ENCODE measurements around the gene ATP8A2.

The ATP8A2 gene

DNA sequence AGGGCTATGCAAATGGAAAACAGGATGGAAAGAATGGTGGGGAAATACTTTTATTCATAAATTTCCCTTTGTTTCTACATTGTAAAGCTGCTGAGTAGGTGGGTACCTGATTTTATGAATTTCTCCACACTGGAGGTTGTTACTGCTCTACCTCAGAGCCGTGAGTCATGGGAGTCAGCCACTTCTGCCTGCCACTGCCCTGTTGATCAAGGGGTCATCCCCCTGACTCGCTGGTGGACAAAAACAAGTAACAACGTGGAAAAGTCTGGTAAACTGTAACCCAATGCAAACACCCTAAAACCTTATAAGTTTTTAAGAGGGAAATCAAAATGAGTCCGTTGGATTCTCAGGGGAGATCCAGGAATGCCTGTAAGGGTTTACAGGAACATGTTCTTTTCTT lies 329.5 kb downstream of the ATP8A2 start:
- CTCF ChIA-PET, result no interaction called here
- TF ChIP-seq, protein P1, sequence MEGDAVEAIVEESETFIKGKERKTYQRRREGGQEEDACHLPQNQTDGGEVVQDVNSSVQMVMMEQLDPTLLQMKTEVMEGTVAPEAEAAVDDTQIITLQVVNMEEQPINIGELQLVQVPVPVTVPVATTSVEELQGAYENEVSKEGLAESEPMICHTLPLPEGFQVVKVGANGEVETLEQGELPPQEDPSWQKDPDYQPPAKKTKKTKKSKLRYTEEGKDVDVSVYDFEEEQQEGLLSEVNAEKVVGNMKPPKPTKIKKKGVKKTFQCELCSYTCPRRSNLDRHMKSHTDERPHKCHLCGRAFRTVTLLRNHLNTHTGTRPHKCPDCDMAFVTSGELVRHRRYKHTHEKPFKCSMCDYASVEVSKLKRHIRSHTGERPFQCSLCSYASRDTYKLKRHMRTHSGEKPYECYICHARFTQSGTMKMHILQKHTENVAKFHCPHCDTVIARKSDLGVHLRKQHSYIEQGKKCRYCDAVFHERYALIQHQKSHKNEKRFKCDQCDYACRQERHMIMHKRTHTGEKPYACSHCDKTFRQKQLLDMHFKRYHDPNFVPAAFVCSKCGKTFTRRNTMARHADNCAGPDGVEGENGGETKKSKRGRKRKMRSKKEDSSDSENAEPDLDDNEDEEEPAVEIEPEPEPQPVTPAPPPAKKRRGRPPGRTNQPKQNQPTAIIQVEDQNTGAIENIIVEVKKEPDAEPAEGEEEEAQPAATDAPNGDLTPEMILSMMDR (IDR thresholded peaks at IDR 0.05; ENCODE audit: control extremely low read depth, extremely low read depth, low read depth, missing control alignments), result no peak
- POLR2A ChIA-PET, result no interaction called here
- no peak for DNase-seq (ENCODE audit: extremely low spot score)

DNA sequence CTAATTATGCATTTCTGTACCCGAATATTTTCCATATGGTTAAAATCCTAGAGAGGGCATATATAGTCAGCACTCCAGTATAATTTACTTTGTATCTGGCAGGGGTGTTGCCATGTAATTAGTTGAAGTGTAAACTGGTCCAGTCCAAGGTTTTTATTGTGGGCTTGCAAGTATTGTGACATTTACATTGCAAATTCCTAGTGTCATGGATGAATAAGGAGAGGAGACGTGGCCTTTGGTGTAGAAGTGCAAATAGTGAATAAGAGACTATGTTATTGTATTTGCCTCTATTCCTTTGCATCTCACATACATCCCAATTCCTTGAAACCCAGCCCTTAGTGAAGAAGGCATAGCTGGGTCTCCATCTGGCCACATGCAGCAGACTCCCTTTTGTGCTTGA lies 330.6 kb downstream of the ATP8A2 start:
- ChIA-PET POLR2A (no interaction called here), CTCF (no interaction called here)
- TF ChIP-seq, protein P1 (IDR thresholded peaks at IDR 0.05; ENCODE audit: control extremely low read depth, extremely low read depth, low read depth, missing control alignments), result no peak
- DNase-seq (ENCODE audit: extremely low spot score), result no peak

DNA sequence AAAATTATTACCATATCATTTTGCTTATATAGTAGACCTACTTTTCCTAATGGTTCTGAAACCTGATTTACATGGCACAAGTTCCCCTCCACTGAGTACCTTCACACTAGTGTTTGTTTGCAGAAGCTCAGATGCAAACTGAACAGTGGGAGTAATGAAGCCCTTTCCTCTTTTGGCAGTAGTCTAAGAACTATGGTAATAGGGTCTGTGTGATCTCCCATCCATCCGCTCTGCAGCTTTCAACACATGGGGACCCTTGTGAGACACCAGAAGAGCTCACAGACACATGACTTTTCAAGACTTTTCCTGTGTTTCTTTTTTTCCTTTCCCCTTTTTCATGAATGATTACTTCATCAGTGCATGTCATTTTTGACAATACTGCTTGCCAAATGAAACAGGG lies 336.0 kb downstream of the ATP8A2 start:
- ChIA-PET POLR2A (no interaction called here), CTCF (no interaction called here)
- TF ChIP-seq, protein P1 (IDR thresholded peaks at IDR 0.05; ENCODE audit: control extremely low read depth, extremely low read depth, low read depth, missing control alignments), result no peak
- no peak for DNase-seq (ENCODE audit: extremely low spot score)

DNA sequence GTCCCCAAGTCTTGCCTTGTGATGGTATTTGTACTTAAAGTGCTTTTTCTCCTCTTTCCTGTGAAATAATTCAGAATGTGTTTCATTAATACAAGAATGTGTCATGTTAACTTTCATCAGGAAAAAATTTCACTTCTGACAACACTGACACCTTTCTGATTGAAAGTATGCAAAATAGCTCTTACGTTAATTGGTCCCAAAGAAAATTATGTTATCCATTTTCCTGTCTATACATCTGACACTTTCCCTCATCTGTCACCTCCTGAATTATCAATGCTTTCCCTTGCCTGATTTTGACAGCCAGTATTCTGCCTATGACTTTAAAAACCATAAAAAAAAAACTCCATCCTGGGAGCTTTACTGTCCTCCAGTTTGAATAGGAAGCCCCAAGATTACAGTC lies 336.5 kb downstream of the ATP8A2 start:
- POLR2A ChIA-PET, result no interaction called here

DNA sequence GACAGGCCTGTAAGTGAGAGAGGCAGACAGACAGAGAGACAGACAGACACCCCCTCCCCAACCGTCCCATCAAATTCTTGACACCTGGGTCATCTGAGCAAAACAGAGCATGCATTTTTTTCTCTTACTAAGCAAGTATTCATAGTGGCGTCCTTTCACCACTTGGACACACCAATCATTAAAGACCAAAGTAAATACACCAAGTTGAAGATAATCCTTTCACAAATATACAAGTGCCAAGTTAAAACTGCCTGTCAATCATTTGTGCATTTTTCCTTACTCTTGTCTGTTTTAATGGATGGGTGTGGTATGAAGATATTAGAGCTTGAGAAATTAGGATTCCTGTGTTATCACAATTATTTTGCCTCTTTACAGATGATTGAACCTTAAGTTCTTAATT lies 337.3 kb downstream of the ATP8A2 start:
- CTCF ChIA-PET, result no interaction called here
- POLR2A ChIA-PET, result no interaction called here
- TF ChIP-seq, protein P1 (IDR thresholded peaks at IDR 0.05; ENCODE audit: control extremely low read depth, extremely low read depth, low read depth, missing control alignments), result no peak
- no peak for DNase-seq (ENCODE audit: extremely low spot score)

More for the DNA sequence above, 336.5 kb downstream of the ATP8A2 start:
- DNase-seq (ENCODE audit: extremely low spot score), result no peak
- CTCF ChIA-PET, result no interaction called here
- TF ChIP-seq, protein P1 (IDR thresholded peaks at IDR 0.05; ENCODE audit: control extremely low read depth, extremely low read depth, low read depth, missing control alignments), result no peak

DNA sequence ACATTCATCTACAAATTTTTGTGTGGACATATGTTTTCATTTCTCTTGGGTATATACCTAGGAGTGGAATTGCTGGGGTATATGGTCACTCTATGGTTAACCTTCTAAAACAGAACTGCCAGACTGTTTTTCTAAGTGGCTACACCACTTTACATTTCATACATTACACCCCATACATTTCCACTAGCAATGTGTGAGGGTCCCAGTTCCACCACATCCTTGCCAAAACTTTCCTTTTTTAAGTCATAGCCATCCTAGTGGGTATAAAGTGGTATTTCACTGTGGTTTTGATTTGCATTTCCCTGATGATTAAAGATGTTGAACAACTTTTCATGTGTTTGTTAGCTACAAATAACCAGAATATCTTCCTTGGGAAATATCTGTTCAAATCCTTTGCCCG lies 344.0 kb downstream of the ATP8A2 start:
- ChIA-PET CTCF (no interaction called here), POLR2A (no interaction called here)
- TF ChIP-seq, protein P1 (IDR thresholded peaks at IDR 0.05; ENCODE audit: control extremely low read depth, extremely low read depth, low read depth, missing control alignments), result no peak
- DNase-seq (ENCODE audit: extremely low spot score), result no peak

DNA sequence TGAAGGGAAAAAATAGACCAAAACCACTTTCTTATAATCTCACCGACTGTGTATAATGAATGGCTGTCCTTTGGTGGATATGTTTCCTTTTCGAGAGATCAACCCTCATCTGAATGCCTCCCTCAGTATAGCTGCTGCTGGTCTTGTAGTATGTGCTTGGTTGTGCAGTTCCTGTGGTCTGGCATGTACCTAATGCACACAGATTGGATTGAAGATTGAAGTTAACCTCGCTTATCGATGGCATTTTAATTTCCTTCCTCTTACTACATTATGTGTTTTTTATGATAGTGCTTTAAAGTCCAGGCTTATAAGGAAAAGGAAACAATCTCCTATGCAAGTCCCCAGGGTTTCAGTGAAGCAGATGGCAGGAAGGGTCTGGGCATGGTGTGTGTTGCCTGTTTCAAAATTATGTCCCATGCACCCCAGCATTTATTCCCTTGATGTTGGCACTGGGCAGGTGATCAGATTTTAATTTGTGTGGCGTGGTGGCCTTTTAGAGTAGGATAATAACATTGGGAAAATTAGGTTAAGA lies 346.0 kb downstream of the ATP8A2 start:
- CTCF ChIA-PET, result no interaction called here
- DNase-seq (ENCODE audit: extremely low spot score), result no peak

More for the DNA sequence above, 346.0 kb downstream of the ATP8A2 start:
- TF ChIP-seq, protein P1 (IDR thresholded peaks at IDR 0.05; ENCODE audit: control extremely low read depth, extremely low read depth, low read depth, missing control alignments), result no peak
- POLR2A ChIA-PET, result no interaction called here
